Activated CD8-positive, alpha-beta T cell treated with anti-CD3 and anti-CD28 coated beads for 36 hours (primary cell): ENCODE measurements around the gene KCP. TPM values are rescaled to one million over a fixed set of nuclear protein-coding genes. Genes with fewer than 3 reads are reported as not detected.

Experiments used
- ATAC-seq: fragments of 200-7000 bp; cut with Tn5 transposase; one replicate; pipeline ENCODE4 v1.10.0; 2021; ENCODE audit warnings: mild to moderate bottlenecking, moderate library complexity
- CTCF ChIA-PET: fragments of 350-600 bp; sonication (Branson Sonifier 250); formaldehyde crosslinking; loops from one replicate; lab custom pipeline; 2021; ENCODE audit warnings: antibody characterized with exemption; lab: Charles Lee
- POLR2A ChIA-PET: fragments of 350-600 bp; sonication (Branson Sonifier 250); formaldehyde crosslinking; loops from one replicate; lab custom pipeline; 2021; ENCODE audit warnings: antibody characterized with exemption; lab: Charles Lee
- DNase-seq: peaks from one replicate; pipeline ENCODE4 v3.0.0-alpha.2; 2020
- H3K27ac Mint-ChIP-seq: one replicate; pipeline ENCODE4 v1.8.0; 2021; ENCODE audit warnings: mild to moderate bottlenecking, mixed read lengths
- H3K27me3 Mint-ChIP-seq: one replicate; pipeline ENCODE4 v1.8.0; 2021; ENCODE audit warnings: mixed read lengths
- H3K36me3 Mint-ChIP-seq: one replicate; pipeline ENCODE4 v1.8.0; 2021; ENCODE audit warnings: low read depth, mixed read lengths
- H3K4me1 Mint-ChIP-seq: one replicate; pipeline ENCODE4 v1.8.0; 2021; ENCODE audit warnings: low read depth, mixed read lengths
- H3K4me3 Mint-ChIP-seq: one replicate; pipeline ENCODE4 v1.8.0; 2021; ENCODE audit warnings: mild to moderate bottlenecking, moderate library complexity, mixed read lengths
- H3K9me3 Mint-ChIP-seq: one replicate; pipeline ENCODE4 v1.8.0; 2021; ENCODE audit warnings: mixed read lengths
- CTCF ChIP-seq: fragments of 200-600 bp; IDR thresholded peaks from one replicate; pipeline ENCODE4 v1.8.0; 2022; ENCODE audit warnings: antibody characterized with exemption, mild to moderate bottlenecking
- intact Hi-C: fragments of 100-400 bp; cut with micrococcal nuclease; formaldehyde crosslinking; loops from one replicate; pipeline ENCODE4 v1.10.0; 2022
- total RNA-seq, 2 experiments: library from RNA; stranded (reverse); gene quantifications; one replicate each; pipeline ENCODE4 v1.2.3, GENCODE V29; 2021

Gene KCP
- total RNA-seq, 2 experiments from 2014 or later, result not detected

- Mint-ChIP-seq H3K36me3 (no peaks in the 10 kb centered on the region), H3K27me3 (no peaks in the 10 kb centered on the region), H3K4me3 (no peak overlapping the region), H3K9me3 (no peaks in the 10 kb centered on the region), H3K27ac (no peak overlapping the region), H3K4me1 (peaks cover 9% of the 10 kb centered on the region)
- DNase-seq (no peak), ATAC-seq (no peak)
- POLR2A ChIA-PET, result no interaction called here
- CTCF ChIA-PET, result interaction anchor here (0.7 to 5.1 kb wide), 3 partner anchors 14 to 38 kb away, joined by 3 to 33 read pairs (median 3); no protein-coding TSS in a partner anchor
- intact Hi-C loops, result no loop called here
- no peak for TF ChIP-seq CTCF
Observed at GRCh38 chr7:128845475-128845874, 65.0 kb downstream of the KCP start.

GRCh38 chr7:128844777-128845311, 65.7 kb downstream of the KCP start:
- H3K4me3 Mint-ChIP-seq, result no peak overlapping the region
- ChIA-PET CTCF (interaction anchor here (0.7 to 5.1 kb wide), 3 partner anchors 14 to 38 kb away, joined by 3 to 33 read pairs (median 3); no protein-coding TSS in a partner anchor), POLR2A (no interaction called here)
- H3K36me3 Mint-ChIP-seq, result no peaks in the 10 kb centered on the region
- ATAC-seq (no peak), DNase-seq (no peak)
- no peaks in the 10 kb centered on the region for H3K9me3 Mint-ChIP-seq
- H3K27ac Mint-ChIP-seq, result no peak overlapping the region
- H3K27me3 Mint-ChIP-seq, result no peaks in the 10 kb centered on the region
- intact Hi-C loops, result no loop called here
- TF ChIP-seq CTCF, result no peak
- peaks cover 9% of the 10 kb centered on the region for H3K4me1 Mint-ChIP-seq

GRCh38 chr7:128843938-128844621, 66.4 kb downstream of the KCP start:
- DNase-seq, result no peak
- no peak for TF ChIP-seq CTCF
- ChIA-PET CTCF (interaction anchor here (2.3 to 5.1 kb wide), 3 partner anchors 12 to 39 kb away, joined by 11 to 33 read pairs (median 22); no protein-coding TSS in a partner anchor), POLR2A (no interaction called here)
- Mint-ChIP-seq H3K36me3 (no peaks in the 10 kb centered on the region), H3K27me3 (no peaks in the 10 kb centered on the region), H3K4me1 (peaks cover 9% of the 10 kb centered on the region), H3K9me3 (no peaks in the 10 kb centered on the region), H3K27ac (no peak overlapping the region), H3K4me3 (no peak overlapping the region)
- no peak for ATAC-seq
- intact Hi-C loops, result no loop called here

GRCh38 chr7:128842674-128843641, 67.6 kb downstream of the KCP start:
- H3K27me3 Mint-ChIP-seq, result no peaks in the 10 kb centered on the region
- H3K27ac Mint-ChIP-seq, result no peak overlapping the region
- H3K9me3 Mint-ChIP-seq, result no peaks in the 10 kb centered on the region
- ATAC-seq (no peak), DNase-seq (no peak)
- peaks cover 9% of the 10 kb centered on the region for H3K4me1 Mint-ChIP-seq
- ChIA-PET POLR2A (interaction anchor here (1.0 to 1.3 kb wide), 3 partner anchors 18 to 103 kb away, joined by 3 read pairs; no protein-coding TSS in a partner anchor), CTCF (interaction anchor here (0.6 to 5.1 kb wide), 10 partner anchors 11 to 113 kb away, joined by 3 to 33 read pairs (median 4); partner anchors contain the start of gene ATP6V1F)
- no peaks in the 10 kb centered on the region for H3K36me3 Mint-ChIP-seq
- no peak overlapping the region for H3K4me3 Mint-ChIP-seq
- intact Hi-C loops, result no loop called here
- no peak for TF ChIP-seq CTCF
